Lower lobe of right lung (tissue), 2 donors: ENCODE data around the gene TIMP1. TPM values are rescaled to one million over a fixed set of nuclear protein-coding genes. Genes with fewer than 3 reads are reported as not detected.

Experiments
- ATAC-seq, 2 donors: fragments of 200-7000 bp; cut with Tn5 transposase; one replicate each; pipeline ENCODE4 v1.9.1; 2020 to 2022; ENCODE audit warnings: mild to moderate bottlenecking in 2 of 2, moderate library complexity in 2 of 2
- DNase-seq: peaks from one replicate; pipeline ENCODE4 v3.0.0-alpha.2; 2020
- H3K27ac ChIP-seq: fragments of 200-600 bp; one replicate; pipeline ENCODE4 v1.8.0; 2022
- H3K27me3 ChIP-seq: fragments of 200-600 bp; one replicate; pipeline ENCODE4 v1.8.0; 2022; ENCODE audit warnings: low read depth
- H3K36me3 ChIP-seq: fragments of 200-600 bp; one replicate; pipeline ENCODE4 v1.8.0; 2022; ENCODE audit warnings: mild to moderate bottlenecking
- H3K4me1 ChIP-seq: fragments of 200-600 bp; one replicate; pipeline ENCODE4 v1.8.0; 2022
- H3K4me3 ChIP-seq: fragments of 200-600 bp; one replicate; pipeline ENCODE4 v1.8.0; 2022; ENCODE audit warnings: mild to moderate bottlenecking
- H3K9me3 ChIP-seq: fragments of 200-600 bp; one replicate; pipeline ENCODE4 v1.8.0; 2022
- intact Hi-C: fragments of 100-400 bp; cut with DNase I; formaldehyde crosslinking; loops from one replicate; pipeline ENCODE4 v1.11.0; 2022
- total RNA-seq: library from RNA; stranded (reverse); fragmentation: NEBNext Ultra II Directional; extraction: Animal tissue kit (Norgen Biotek cat#: 25700); gene quantifications from one replicate; pipeline ENCODE4 v1.2.1, GENCODE V29; 2021
- TF ChIP-seq, protein P1 (sequence below): fragments of 200-600 bp; IDR thresholded peaks from one replicate; pipeline ENCODE4 v1.8.0; 2022; ENCODE audit warnings: antibody characterized with exemption, mild to moderate bottlenecking
- donor health status: DM: no; HTN: yes; CAD: no; lungs with severe emphysema.

Gene TIMP1
- total RNA-seq, 1 donor from 2014 or later: 189 TPM

DNA sequence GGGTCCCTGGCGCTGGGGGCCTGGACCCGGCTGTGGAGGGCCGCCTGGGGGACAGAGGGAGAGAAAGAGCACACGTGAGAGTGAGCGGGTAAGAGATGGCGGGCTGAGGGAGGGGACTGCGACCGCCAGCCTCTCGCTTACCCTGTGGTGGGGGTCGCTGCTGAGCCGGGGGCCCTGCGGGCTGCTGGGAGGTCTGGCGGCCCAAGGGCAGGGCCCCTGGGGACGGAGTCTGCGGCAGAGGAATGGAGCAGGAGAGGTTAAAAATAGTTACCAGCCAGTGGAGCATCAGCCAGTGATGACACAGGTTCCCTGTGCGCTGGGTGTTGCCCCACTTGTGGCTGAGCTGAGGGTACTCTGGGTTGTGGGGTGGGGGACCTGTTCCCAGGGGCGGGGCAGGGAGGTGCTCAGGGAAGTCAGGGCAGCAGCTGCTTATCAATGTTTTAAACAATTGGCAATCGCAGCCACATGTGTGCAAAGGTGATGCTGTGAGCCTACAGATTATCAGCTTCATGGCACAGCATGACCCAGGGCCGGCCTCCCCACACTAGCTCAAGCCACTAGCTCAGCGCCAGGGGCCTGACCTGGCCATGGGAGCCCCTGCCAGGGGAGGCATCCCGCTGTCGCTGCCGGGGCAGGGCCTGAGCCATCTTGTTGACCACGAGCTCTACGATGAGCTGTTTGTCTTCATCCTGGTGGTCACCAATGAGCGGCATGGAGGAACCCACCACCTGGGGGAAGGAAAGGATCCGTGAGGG is 7.5 kb upstream of the TIMP1 start:
- Histone ChIP-seq H3K9me3 (no peaks in the 10 kb centered on the region), H3K4me3 (peak overlapping the region; percentile 27), H3K27me3 (no peaks in the 10 kb centered on the region), H3K27ac (peak overlapping the region; percentile 60), H3K4me1 (peaks cover 13% of the 10 kb centered on the region), H3K36me3 (peaks cover 17% of the 10 kb centered on the region)
- TF ChIP-seq, protein P1, sequence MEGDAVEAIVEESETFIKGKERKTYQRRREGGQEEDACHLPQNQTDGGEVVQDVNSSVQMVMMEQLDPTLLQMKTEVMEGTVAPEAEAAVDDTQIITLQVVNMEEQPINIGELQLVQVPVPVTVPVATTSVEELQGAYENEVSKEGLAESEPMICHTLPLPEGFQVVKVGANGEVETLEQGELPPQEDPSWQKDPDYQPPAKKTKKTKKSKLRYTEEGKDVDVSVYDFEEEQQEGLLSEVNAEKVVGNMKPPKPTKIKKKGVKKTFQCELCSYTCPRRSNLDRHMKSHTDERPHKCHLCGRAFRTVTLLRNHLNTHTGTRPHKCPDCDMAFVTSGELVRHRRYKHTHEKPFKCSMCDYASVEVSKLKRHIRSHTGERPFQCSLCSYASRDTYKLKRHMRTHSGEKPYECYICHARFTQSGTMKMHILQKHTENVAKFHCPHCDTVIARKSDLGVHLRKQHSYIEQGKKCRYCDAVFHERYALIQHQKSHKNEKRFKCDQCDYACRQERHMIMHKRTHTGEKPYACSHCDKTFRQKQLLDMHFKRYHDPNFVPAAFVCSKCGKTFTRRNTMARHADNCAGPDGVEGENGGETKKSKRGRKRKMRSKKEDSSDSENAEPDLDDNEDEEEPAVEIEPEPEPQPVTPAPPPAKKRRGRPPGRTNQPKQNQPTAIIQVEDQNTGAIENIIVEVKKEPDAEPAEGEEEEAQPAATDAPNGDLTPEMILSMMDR: no peak
- intact Hi-C loops: no loop called here
- ATAC-seq: no peak
- no peak for DNase-seq

DNA sequence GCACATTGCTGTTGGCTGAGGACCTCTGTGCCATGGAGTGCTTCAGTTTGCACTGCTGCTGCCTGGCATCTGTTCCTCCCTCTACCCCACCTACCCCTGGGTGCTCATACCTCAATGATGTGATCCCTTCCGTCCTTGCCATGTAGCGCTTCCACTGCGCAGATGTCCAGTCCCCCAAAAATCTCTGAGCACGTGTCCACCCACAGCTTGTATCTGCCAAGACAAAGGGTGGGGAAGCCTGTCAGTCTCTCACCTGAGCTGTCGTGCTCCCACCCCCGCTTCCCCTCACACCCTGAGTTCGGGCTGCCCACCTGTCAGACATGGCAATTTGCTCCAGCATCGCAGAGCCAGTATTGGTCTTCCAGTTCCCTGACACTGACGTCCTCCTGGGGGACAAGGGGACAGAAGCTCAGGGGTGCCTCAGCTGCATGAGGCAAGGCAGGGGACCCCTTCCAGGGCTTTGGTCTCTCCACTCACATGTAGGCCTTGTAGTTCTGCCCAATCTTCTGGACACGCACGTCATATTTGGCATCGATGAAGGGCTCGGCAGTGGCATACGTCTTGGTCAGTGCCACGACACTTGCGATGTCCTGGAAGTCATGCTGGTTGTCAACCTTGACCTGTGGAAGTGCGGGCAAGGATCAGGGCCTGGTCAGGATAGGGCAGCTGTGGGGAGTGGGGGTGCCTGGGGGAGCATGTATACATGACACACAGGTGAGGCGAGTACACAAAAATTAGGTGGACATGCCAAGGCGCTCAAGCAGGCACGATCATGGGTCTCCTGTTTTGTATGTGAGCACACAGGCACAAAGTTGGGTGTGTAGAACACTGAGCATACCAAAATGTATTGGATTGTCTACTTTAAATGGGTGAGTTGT is 6.0 kb upstream of the TIMP1 start:
- DNase-seq: no peak
- Histone ChIP-seq H3K4me1 (peaks cover 15% of the 10 kb centered on the region), H3K36me3 (peaks cover 7% of the 10 kb centered on the region), H3K27me3 (no peaks in the 10 kb centered on the region), H3K27ac (no peak overlapping the region), H3K9me3 (no peaks in the 10 kb centered on the region), H3K4me3 (no peak overlapping the region)
- TF ChIP-seq, protein P1: no peak
- intact Hi-C loops: no loop called here
- no peak for ATAC-seq

DNA sequence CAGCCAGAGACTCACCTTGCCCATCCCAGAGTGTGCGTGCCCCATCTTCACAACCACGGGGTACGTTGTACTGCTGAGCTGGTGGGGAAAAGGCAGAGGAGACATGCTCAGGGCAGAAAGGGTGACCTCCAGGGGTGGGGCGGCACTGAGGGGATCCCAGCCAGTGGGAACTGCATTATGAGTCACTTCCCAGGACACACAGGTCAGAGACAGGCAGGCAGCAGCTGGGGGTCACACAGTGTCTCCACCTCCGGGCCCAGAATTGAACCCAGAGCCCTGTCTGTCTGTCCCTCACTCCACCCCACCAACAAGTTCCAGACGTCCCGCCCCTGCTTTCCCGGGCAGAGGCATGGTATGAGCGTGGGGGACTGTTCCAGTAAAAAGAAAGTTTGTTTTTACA is 4.8 kb upstream of the TIMP1 start:
- intact Hi-C loops: no loop called here
- Histone ChIP-seq H3K4me3 (no peak overlapping the region), H3K4me1 (peaks cover 21% of the 10 kb centered on the region), H3K27me3 (no peaks in the 10 kb centered on the region), H3K9me3 (no peaks in the 10 kb centered on the region), H3K27ac (no peak overlapping the region), H3K36me3 (no peaks in the 10 kb centered on the region)
- ATAC-seq (no peak), DNase-seq (no peak)
- TF ChIP-seq, protein P1: no peak

DNA sequence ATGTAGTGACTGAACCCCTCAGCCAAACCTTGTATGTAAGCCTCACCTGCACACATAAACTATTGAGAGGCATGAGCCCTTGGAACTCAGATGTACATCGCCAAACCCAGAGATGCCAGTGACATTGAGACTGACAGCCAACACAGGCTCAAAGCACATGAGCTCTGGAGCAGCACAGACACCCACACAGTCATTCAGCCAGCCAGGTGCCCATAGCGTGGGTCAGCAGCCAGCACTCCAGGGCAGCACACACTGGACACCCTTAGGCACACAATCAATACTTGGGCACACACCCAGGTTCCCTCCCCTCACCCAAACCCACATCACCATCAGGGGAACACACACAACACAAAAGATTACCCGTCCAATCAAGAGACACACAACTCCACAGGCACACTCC is 4.3 kb upstream of the TIMP1 start:
- no peak overlapping the region for H3K27ac ChIP-seq
- no peaks in the 10 kb centered on the region for H3K27me3 ChIP-seq
- intact Hi-C loops: no loop called here
- TF ChIP-seq, protein P1: no peak
- no peaks in the 10 kb centered on the region for H3K36me3 ChIP-seq
- peaks cover 21% of the 10 kb centered on the region for H3K4me1 ChIP-seq
- H3K4me3 ChIP-seq: no peak overlapping the region
- H3K9me3 ChIP-seq: no peaks in the 10 kb centered on the region
- no peak for ATAC-seq
- no peak for DNase-seq

DNA sequence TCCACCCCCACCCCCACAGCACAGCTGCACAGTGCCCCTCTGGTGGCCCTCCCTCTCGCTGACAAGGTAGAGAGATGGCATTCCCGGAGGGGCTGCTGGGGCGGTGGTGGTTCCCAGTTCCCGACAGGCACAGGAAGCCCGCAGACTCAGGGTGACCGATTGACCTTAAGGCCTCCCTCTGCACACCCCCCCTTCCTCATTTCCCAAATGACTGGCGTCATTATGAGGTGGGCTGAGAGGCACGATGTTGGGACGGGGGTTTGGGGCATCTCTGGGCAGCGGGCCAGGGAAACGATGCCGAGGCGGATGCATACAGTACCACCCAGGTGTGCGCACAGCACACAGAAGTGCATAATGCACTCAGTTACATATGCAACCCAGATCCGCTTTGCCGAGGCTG is 3.5 kb upstream of the TIMP1 start:
- no peaks in the 10 kb centered on the region for H3K36me3 ChIP-seq
- peaks cover 21% of the 10 kb centered on the region for H3K4me1 ChIP-seq
- ATAC-seq (peak in 1 of 2 donors; percentile 30), DNase-seq (peak; percentile 40)
- no peak overlapping the region for H3K4me3 ChIP-seq
- TF ChIP-seq, protein P1: no peak
- intact Hi-C loops: no loop called here
- H3K9me3 ChIP-seq: no peaks in the 10 kb centered on the region
- H3K27me3 ChIP-seq: no peaks in the 10 kb centered on the region
- H3K27ac ChIP-seq: no peak overlapping the region
